WTC11 (cell line): ENCODE data around the gene SLC2A1. TPM values are rescaled to one million over a fixed set of nuclear protein-coding genes. Genes with fewer than 3 reads are reported as not detected.

Experiments used
- ATAC-seq: fragments of 200-7000 bp; cut with Tn5 transposase; 2 replicates; pipeline ENCODE4 v1.10.0; 2021; ENCODE audit warnings: mild to moderate bottlenecking, moderate library complexity
- CTCF ChIA-PET: fragments of 300-600 bp; sonication (Branson Sonifier 250); formaldehyde crosslinking; loops from one replicate; lab custom pipeline; 2021; ENCODE audit warnings: antibody characterized with exemption; lab: Charles Lee
- POLR2A ChIA-PET: fragments of 350-600 bp; sonication (Branson Sonifier 250); formaldehyde crosslinking; loops from one replicate; lab custom pipeline; 2021; ENCODE audit warnings: antibody characterized with exemption; lab: Charles Lee
- DNase-seq: peaks from one replicate; pipeline ENCODE4 v3.0.0; 2021; ENCODE audit warnings: low spot score
- H3K27ac Mint-ChIP-seq: 2 replicates; pipeline ENCODE4 v1.8.0; 2021; ENCODE audit warnings: mixed read lengths
- H3K27me3 Mint-ChIP-seq: 2 replicates; pipeline ENCODE4 v1.8.0; 2021; ENCODE audit warnings: low read depth, mild to moderate bottlenecking, moderate library complexity, mixed read lengths
- H3K36me3 Mint-ChIP-seq: 2 replicates; pipeline ENCODE4 v1.8.0; 2021; ENCODE audit warnings: mixed read lengths
- H3K4me1 Mint-ChIP-seq: 2 replicates; pipeline ENCODE4 v1.8.0; 2022; ENCODE audit warnings: mixed read lengths
- H3K4me3 Mint-ChIP-seq: 2 replicates; pipeline ENCODE4 v1.8.0; 2021; ENCODE audit warnings: mild to moderate bottlenecking, moderate library complexity, mixed read lengths
- H3K9me3 Mint-ChIP-seq: 2 replicates; pipeline ENCODE4 v1.8.0; 2021; ENCODE audit warnings: mixed read lengths
- ATF6 ChIP-seq: sonication (generic); formaldehyde crosslinking; IDR thresholded peaks from 2 replicates; pipeline ENCODE4 v1.8.1; 2023; ENCODE audit warnings: mild to moderate bottlenecking, missing genetic modification reagents
- GABPB1 ChIP-seq: sonication (generic); formaldehyde crosslinking; IDR thresholded peaks from 2 replicates; pipeline ENCODE4 v1.8.1; 2023; ENCODE audit warnings: mild to moderate bottlenecking, missing genetic modification reagents
- JAZF1 ChIP-seq: fragments of 250-450 bp; sonication (Bioruptor Pico); IDR thresholded peaks from 2 replicates; pipeline ENCODE4 v1.9.0; 2021; ENCODE audit warnings: moderate library complexity, mild to moderate bottlenecking, inconsistent platforms
- SOX15 ChIP-seq: fragments of 250-450 bp; sonication (Bioruptor Pico); IDR thresholded peaks from 2 replicates; pipeline ENCODE4 v1.9.0; 2021; ENCODE audit warnings: mild to moderate bottlenecking
- ZMAT4 ChIP-seq: fragments of 250-450 bp; sonication (Bioruptor Pico); IDR thresholded peaks from 2 replicates; pipeline ENCODE4 v1.9.0; 2021; ENCODE audit warnings: mild to moderate bottlenecking
- total RNA-seq: library from RNA; stranded (reverse); gene quantifications from 3 replicates; pipeline ENCODE4 v1.2.3, GENCODE V29; 2021
- TF ChIP-seq, protein P1 (sequence below): fragments of 250-450 bp; sonication (Bioruptor Pico); IDR thresholded peaks from 2 replicates; pipeline ENCODE4 v1.9.0; 2021; ENCODE audit warnings: moderate library complexity, mild to moderate bottlenecking, inconsistent platforms, borderline replicate concordance
- TF ChIP-seq, protein P2 (sequence below): sonication (generic); formaldehyde crosslinking; IDR thresholded peaks from 2 replicates; pipeline ENCODE4 v1.8.0; 2023; ENCODE audit warnings: mild to moderate bottlenecking, missing genetic modification reagents
- TF ChIP-seq, protein P3 (sequence below): sonication (generic); formaldehyde crosslinking; IDR thresholded peaks from 2 replicates; pipeline ENCODE4 v1.8.0; 2022; ENCODE audit warnings: missing genetic modification reagents
- TF ChIP-seq, protein P4 (sequence below): sonication (generic); formaldehyde crosslinking; IDR thresholded peaks from 2 replicates; pipeline ENCODE4 v1.8.0; 2022; ENCODE audit warnings: mild to moderate bottlenecking, missing genetic modification reagents

Gene SLC2A1
- total RNA-seq, 1 experiment from 2014 or later, result 215 TPM

DNA sequence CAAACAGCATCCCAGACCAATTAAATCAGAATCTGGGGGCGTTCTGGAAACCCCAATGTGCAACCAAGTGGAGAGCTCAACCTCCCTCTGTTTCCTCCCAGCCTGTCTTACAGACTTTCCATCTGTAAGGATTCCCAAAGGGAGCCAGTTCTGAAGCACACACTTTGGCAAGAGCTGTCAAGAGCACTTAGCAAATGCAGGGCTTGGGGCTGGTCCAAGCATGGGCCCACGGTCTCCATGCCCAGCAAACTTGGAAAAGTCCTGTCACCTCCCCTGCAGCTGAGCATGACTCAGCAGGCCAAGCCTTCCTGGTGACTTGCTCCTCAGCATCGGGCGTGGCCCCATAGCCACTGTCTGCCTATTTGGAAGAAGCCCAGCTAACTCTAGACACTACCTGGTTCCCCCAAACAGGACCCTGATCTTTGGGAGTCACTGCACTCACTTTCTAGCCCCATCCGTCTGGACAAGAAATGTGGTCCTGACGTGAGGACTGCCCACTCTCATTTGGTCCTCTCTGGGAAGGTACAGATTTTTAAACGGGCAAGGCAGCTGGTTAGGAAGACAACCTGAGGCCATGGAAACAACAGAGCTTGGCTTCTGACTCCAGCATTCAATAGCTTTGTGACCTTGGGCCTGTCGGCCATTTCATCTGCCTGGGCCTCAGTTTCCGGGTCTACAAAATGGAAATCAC lies 16.9 kb downstream of the SLC2A1 start:
- CTCF ChIA-PET, result interaction anchor here (0.7 to 1.8 kb wide), 3 partner anchors 11 to 132 kb away, joined by 3 to 10 read pairs (median 5); no protein-coding TSS in a partner anchor

GRCh38 chr1:42940851-42941639 lies 17.6 kb downstream of the SLC2A1 start:
- Mint-ChIP-seq H3K36me3 (peaks cover 85% of the 10 kb centered on the region), H3K27ac (peak overlapping the region; percentile 91), H3K27me3 (no peaks in the 10 kb centered on the region), H3K4me1 (peaks cover 90% of the 10 kb centered on the region), H3K9me3 (no peaks in the 10 kb centered on the region), H3K4me3 (peak overlapping the region; percentile 7; the same call in 1 of the 2 replicates)
- ATAC-seq, result peak; percentile 13; the same call in 1 of the 2 replicates
- DNase-seq, result no peak
- TF ChIP-seq JAZF1 (CRISPR knock-in tag), result no peak
- 0 out of 2 replicates have a peak, but pooled peaks have one; percentile 10 for TF ChIP-seq ZMAT4 (CRISPR knock-in tag)
- ChIA-PET CTCF (interaction anchor here (0.7 to 1.8 kb wide), 2 partner anchors 17 to 133 kb away, joined by 3 to 10 read pairs (median 3); no protein-coding TSS in a partner anchor), POLR2A (interaction anchor here (1.0 kb wide), 1 partner anchor 67 kb away, joined by 4 read pairs; no protein-coding TSS in a partner anchor)

More for the DNA sequence above, 16.9 kb downstream of the SLC2A1 start:
- no peak for ATAC-seq
- TF ChIP-seq, protein P1, sequence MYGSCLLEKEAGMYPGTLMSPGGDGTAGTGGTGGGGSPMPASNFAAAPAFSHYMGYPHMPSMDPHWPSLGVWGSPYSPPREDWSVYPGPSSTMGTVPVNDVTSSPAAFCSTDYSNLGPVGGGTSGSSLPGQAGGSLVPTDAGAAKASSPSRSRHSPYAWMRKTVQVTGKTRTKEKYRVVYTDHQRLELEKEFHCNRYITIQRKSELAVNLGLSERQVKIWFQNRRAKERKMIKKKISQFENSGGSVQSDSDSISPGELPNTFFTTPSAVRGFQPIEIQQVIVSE, result no peak
- TF ChIP-seq, protein P2, sequence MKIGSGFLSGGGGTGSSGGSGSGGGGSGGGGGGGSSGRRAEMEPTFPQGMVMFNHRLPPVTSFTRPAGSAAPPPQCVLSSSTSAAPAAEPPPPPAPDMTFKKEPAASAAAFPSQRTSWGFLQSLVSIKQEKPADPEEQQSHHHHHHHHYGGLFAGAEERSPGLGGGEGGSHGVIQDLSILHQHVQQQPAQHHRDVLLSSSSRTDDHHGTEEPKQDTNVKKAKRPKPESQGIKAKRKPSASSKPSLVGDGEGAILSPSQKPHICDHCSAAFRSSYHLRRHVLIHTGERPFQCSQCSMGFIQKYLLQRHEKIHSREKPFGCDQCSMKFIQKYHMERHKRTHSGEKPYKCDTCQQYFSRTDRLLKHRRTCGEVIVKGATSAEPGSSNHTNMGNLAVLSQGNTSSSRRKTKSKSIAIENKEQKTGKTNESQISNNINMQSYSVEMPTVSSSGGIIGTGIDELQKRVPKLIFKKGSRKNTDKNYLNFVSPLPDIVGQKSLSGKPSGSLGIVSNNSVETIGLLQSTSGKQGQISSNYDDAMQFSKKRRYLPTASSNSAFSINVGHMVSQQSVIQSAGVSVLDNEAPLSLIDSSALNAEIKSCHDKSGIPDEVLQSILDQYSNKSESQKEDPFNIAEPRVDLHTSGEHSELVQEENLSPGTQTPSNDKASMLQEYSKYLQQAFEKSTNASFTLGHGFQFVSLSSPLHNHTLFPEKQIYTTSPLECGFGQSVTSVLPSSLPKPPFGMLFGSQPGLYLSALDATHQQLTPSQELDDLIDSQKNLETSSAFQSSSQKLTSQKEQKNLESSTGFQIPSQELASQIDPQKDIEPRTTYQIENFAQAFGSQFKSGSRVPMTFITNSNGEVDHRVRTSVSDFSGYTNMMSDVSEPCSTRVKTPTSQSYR (CRISPR knock-in tag), result no peak
- TF ChIP-seq ATF6 (CRISPR knock-in tag), result no peak
- TF ChIP-seq, all 79 proteins: peak for 0
- POLR2A ChIA-PET, result interaction anchor here (1.0 kb wide), 1 partner anchor 66 kb away, joined by 4 read pairs; no protein-coding TSS in a partner anchor
- peaks cover 91% of the 10 kb centered on the region for H3K4me1 Mint-ChIP-seq
- H3K27ac Mint-ChIP-seq, result peak overlapping the region; percentile 91
- no peak for DNase-seq
- H3K9me3 Mint-ChIP-seq, result no peaks in the 10 kb centered on the region
- peaks cover 89% of the 10 kb centered on the region for H3K36me3 Mint-ChIP-seq
- no peaks in the 10 kb centered on the region for H3K27me3 Mint-ChIP-seq
- H3K4me3 Mint-ChIP-seq, result no peak overlapping the region

GRCh38 chr1:42938645-42939615 lies 19.7 kb downstream of the SLC2A1 start:
- DNase-seq, result no peak
- H3K27ac Mint-ChIP-seq, result peak overlapping the region; percentile 95
- TF ChIP-seq GABPB1 (CRISPR knock-in tag) (no peak; the same call in 1 of the 2 replicates), SOX15 (CRISPR knock-in tag) (no peak)
- TF ChIP-seq, protein P3, sequence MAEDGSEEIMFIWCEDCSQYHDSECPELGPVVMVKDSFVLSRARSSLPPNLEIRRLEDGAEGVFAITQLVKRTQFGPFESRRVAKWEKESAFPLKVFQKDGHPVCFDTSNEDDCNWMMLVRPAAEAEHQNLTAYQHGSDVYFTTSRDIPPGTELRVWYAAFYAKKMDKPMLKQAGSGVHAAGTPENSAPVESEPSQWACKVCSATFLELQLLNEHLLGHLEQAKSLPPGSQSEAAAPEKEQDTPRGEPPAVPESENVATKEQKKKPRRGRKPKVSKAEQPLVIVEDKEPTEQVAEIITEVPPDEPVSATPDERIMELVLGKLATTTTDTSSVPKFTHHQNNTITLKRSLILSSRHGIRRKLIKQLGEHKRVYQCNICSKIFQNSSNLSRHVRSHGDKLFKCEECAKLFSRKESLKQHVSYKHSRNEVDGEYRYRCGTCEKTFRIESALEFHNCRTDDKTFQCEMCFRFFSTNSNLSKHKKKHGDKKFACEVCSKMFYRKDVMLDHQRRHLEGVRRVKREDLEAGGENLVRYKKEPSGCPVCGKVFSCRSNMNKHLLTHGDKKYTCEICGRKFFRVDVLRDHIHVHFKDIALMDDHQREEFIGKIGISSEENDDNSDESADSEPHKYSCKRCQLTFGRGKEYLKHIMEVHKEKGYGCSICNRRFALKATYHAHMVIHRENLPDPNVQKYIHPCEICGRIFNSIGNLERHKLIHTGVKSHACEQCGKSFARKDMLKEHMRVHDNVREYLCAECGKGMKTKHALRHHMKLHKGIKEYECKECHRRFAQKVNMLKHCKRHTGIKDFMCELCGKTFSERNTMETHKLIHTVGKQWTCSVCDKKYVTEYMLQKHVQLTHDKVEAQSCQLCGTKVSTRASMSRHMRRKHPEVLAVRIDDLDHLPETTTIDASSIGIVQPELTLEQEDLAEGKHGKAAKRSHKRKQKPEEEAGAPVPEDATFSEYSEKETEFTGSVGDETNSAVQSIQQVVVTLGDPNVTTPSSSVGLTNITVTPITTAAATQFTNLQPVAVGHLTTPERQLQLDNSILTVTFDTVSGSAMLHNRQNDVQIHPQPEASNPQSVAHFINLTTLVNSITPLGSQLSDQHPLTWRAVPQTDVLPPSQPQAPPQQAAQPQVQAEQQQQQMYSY (CRISPR knock-in tag), result no peak
- TF ChIP-seq, protein P4, sequence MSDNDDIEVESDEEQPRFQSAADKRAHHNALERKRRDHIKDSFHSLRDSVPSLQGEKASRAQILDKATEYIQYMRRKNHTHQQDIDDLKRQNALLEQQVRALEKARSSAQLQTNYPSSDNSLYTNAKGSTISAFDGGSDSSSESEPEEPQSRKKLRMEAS (CRISPR knock-in tag), result no peak
- H3K4me1 Mint-ChIP-seq, result peaks cover 87% of the 10 kb centered on the region
- POLR2A ChIA-PET, result interaction anchor here (1.8 kb wide), 1 partner anchor 15 kb away, joined by 4 read pairs; no protein-coding TSS in a partner anchor
- no peaks in the 10 kb centered on the region for H3K27me3 Mint-ChIP-seq
- H3K36me3 Mint-ChIP-seq, result peaks cover 86% of the 10 kb centered on the region
- no peaks in the 10 kb centered on the region for H3K9me3 Mint-ChIP-seq
- CTCF ChIA-PET, result interaction anchor here (1.7 kb wide), 1 partner anchor 16 kb away, joined by 5 read pairs; no protein-coding TSS in a partner anchor
- H3K4me3 Mint-ChIP-seq, result no peak overlapping the region; the same call in 1 of the 2 replicates
- no peak for ATAC-seq
